ENCODE measurements around the gene RET. TPM values are rescaled to one million over a fixed set of nuclear protein-coding genes. Genes with fewer than 3 reads are reported as not detected.

Gene RET
- total and polyA plus RNA-seq, 2 of the 8 experiments (the other 6 are each of a cell fraction or from before 2014, with no cell fraction given) = 6.7 to 8.4 TPM

- no peak for TF ChIP-seq GABPA (IDR thresholded peaks at IDR 0.05; ENCODE audit: borderline replicate concordance, insufficient read depth, low read length)
- no peak for TF ChIP-seq CTCF (IDR thresholded peaks at IDR 0.05; ENCODE audit: control extremely low read depth in 1 of 3, insufficient read depth in 1 of 3, low read depth in 1 of 3, low read length in 3 of 3)
- no peak for TF ChIP-seq HDAC2 (IDR thresholded peaks at IDR 0.05; ENCODE audit: borderline replicate concordance in 1 of 2, low read depth in 2 of 2, low read length in 2 of 2)
- no peak for TF ChIP-seq CHD2 (IDR thresholded peaks at IDR 0.05; ENCODE audit: low read length)
- no peak for TF ChIP-seq JUND (IDR thresholded peaks at IDR 0.05; ENCODE audit: low read length)
Observed at GRCh38 chr10:43167498-43167889, 90.6 kb downstream of the RET start (continued).

Measured in H1 (cell line).